ENCODE measurements around the gene KCND2.
"Not testable (repeated sequence)": the region's sequence is repeated elsewhere in the genome, so short reads cannot be mapped to it uniquely, and the experiment has no call there.

The KCND2 gene

DNA sequence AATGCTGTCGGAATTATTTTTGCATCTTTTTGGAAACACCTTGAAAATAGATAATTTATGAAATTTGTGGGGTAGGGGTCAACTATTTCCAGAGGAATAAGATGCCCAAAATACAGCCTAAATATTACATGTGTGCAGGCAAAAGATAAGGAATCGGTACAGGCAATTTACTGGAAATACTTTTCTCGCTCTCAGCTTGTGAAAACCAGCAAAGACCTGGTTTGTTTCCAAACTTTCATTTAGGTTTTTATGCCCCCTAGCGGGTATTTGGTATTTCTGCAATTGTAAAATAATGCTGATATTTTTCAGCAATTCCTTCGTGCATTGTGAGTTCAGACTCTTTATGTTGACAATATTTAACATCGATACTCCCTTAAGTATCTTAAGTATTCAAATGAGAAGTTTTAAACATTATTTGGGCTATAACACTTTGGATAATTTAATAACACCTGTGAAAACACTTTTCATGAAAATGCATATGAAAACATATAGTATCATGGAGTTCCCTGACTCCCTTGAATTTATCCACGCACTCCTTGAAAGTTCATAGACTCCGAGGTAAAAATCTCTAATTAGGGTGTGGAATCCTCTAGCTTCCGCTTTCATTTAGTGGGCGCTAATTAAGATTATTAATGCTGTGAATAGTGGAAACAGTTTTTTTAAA is 452.5 kb downstream of the KCND2 start:
- Histone ChIP-seq H3K4me3 (no peak overlapping the region), H3K27ac (no peak overlapping the region)

DNA sequence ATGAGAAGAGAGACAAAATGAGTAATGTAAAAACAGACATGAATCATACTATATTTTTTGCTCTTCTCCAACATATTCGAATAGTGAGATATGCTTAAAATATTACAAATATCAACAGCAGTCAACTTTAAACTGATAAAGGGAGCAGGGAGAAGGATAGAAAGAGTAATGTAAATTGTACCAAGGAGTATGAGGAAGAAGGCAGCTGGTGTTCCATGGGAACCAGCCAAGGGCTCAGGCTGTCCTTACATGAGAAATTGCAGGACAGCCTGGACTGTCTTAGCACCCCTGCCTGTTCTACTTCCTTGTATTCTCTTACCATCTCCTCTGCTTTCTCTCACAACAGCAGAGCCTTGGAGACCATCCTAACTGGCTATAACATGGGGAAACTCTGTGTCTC is 456.3 kb downstream of the KCND2 start:
- Histone ChIP-seq H3K27ac (no peak overlapping the region), H3K4me3 (no peak overlapping the region)

DNA sequence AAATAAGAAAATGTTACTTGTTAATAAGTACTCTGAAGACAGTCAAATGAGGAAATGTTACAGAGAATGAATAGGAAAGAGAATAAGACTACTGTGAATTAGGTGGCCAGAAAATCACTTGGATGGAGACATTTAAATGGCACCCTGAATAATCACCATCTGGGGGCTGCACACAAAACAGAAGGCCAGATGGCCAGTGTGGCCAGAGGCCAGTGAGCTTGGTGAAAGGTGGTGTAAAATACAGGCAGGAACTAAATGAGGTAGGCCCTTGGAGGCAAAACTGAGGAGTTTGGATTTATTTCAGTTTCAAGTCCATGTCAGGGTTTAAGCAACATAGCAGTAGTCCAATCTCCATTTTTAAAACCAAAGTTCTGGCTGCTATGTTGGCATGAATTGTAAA is 458.3 kb downstream of the KCND2 start:
- Histone ChIP-seq H3K27ac (no peak overlapping the region), H3K4me3 (no peak overlapping the region)

DNA sequence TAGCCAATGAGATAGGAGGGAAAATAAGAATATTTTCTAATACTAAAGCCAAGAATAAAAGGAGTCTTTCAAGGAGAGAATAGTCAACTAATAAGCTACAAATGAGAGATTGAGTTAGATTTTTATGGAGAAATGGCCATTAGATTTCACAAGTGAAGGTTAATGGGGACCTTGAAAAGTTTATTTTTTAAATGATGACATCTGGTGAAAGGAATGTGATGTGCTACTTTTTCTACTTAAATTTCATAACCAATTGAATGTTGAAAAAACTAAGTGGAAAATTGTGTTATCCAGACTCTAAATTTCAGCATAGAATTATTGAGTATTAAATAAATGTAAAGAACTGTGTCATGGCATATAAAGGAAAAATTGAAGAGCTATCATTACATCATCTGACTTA is 459.3 kb downstream of the KCND2 start:
- H3K27ac ChIP-seq: no peak overlapping the region
- H3K4me3 ChIP-seq: no peak overlapping the region

DNA sequence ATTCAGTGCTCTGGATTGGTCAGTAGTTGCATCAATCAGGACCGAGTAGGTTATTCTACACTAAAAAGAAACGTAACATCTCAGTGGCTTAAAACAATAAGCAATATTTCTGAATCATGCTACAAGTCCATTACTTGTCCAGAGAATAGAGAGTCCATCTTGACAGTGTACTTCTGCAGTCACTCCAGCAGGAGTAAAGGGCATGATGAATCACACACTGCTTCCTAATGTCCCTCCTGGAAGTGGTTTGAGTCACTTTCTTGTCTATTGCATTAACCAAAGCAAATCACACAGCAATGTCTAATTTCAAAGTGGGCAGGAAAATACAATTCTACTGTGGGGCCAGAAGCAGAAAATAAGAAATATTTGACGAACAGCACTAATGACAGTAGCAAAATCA is 460.2 kb downstream of the KCND2 start:
- H3K27ac ChIP-seq: no peak overlapping the region
- no peak overlapping the region for H3K4me3 ChIP-seq

DNA sequence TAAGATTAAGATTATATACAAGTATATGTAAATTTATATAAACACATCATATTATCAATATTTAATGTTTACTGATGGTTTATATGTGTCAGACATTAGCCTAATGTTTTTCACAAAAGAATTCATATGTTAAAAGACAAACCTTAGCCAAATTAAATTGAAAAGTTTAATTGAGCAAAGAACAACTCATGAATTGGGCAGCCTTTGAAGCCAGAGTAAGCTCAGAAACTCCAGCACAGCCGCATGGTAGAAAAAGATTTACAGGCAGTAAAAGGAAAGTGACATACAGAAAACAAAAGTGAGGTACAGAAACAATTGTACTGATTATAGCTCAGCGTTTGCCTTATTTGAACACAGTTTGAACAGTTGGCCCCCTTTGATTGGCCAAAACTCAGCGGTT is 460.9 kb downstream of the KCND2 start:
- Histone ChIP-seq H3K27ac (no peak overlapping the region), H3K4me3 (no peak overlapping the region)

DNA sequence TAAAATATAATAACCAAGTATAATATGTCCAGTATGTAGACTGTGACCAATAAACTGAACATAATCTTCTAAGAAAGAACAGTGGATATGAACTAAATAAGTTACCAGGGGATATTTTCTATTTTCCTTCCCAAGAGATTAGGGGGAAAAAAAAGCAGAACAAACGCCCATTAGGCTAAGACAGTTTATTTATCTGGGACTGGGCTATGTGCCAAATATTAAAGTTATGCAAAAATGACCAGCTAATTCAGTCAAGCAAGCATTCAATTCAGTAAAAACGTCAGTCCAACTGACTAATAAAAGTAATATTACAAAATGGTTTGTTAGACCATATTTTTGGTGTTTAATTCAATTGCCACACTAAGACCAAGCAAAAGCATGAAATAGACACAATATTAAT is 462.8 kb downstream of the KCND2 start:
- Histone ChIP-seq H3K27ac (no peak overlapping the region), H3K4me3 (no peak overlapping the region)

DNA sequence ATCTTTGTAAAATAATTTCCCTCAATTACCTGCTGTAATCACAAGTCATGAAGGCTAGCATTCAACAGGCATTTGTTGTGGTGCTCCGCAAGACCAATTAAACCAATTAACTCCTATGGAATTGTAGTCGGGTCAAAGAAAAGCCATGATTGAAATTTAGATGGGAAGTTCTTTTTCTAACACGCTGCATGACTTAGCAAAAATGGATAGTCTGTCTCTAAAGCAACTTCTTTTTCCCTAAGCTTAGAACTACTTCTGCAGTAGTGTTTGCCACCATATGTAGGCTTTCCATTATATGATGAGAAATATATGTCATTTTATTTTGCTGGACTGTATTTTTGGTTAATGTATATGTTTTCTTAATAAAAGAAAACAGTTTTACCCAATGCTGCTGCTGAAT is 465.8 kb downstream of the KCND2 start:
- Histone ChIP-seq H3K27ac (no peak overlapping the region), H3K4me3 (no peak overlapping the region)

DNA sequence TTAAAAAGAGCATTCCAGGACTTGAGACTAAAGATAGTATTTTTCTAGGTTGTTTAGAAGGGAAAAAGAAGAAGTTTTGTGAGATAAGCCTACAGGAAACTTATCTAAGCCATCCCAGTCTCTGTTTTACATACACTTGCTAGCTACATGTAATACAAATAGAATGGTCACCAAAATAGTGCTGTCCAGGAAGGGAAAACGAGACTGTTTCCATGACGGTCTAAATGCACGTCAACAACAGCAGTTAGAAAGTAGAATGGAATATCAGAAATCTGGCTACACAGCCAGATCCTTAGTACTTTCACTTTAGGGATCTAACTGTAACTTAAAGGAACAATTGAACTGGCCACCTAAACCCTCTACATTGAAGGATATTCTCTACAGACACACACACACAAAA is 467.4 kb downstream of the KCND2 start:
- no peak overlapping the region for H3K4me3 ChIP-seq
- H3K27ac ChIP-seq: no peak overlapping the region

DNA sequence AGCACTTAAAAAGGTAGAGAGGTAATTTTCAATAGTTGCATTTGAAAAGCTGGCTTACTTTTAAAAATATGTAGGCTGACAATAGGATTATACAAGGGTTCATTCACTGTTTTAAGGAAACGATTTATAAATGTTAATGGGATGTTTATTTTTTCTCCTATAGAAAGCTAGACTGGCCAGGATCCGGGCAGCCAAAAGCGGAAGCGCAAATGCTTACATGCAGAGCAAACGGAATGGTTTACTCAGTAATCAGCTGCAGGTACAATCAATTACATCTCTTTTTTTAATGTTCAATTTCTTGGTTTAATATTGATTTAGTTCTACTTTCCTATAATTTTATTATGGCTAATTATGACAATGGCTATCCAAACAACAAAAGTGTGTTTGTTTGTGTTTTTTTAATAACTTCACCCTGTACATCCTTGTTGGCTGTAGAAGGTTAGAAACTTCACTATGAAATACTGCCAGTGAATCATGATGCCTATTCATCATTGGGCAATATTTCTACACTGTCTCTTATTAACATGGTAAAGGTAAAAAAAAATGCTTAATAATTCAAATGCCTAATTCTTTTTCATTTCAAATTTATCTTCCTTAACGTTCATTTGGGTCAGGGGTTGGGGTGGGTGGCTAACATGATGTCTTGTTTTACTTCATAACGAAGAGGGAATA is 468.5 kb downstream of the KCND2 start:
- no peak overlapping the region for H3K4me3 ChIP-seq
- H3K27ac ChIP-seq: no peak overlapping the region

DNA sequence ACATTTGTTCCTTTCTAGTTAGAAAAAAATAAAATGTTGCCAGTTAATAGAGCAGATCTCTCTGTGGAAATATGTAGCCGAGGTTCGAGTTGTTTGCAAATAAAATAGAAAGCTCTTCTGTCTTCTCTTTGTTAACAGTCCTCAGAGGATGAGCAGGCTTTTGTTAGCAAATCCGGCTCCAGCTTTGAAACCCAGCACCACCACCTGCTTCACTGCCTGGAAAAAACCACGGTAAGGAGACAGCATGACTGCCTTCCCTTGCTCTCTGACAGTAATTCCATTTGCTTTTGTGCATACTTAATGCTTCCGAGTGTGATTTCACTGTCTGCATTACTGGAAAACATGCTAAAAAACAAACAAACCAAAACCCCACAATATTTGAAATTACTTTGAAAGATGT is 469.4 kb downstream of the KCND2 start:
- Histone ChIP-seq H3K4me3 (no peak overlapping the region), H3K27ac (no peak overlapping the region)

DNA sequence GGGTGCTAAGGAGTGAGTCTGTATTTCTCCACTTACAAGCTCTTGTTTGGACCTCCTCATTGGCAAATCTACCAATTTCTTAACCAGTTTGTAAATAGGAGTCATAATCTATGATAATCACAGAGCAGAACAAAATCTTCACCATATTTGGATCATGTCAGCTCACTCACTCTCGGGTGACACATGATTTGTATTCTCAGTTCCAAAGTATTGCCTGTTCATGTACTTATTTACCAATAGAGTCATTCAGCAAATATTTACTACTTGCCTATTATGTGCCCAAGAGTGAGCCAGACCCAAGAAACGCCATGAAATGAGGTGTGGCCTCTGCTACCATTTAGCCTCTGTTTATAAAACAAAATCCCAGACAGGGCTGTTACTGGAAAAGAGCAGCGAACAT is 470.2 kb downstream of the KCND2 start:
- no peak overlapping the region for H3K4me3 ChIP-seq
- H3K27ac ChIP-seq: no peak overlapping the region

DNA sequence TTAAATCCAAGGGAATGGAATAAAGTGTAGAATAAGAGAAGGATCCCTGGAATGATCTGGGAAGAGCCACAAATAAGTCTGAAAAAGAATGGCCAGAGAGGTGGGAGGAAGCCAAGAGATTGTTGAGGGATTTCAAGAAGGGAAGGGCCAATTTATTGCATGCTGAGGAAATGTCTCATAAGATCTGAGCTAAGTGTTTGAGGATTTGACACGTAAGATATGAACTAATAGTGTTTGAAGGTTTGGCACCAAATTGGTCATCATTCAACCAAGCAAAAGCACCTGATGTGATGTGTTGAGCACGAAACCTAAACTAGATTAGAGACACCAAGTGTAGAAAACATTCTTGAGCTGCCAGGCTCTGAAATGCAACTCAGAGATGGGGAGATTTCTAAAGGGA is 487.1 kb downstream of the KCND2 start:
- Histone ChIP-seq H3K4me3 (no peak overlapping the region), H3K27ac (no peak overlapping the region)

DNA sequence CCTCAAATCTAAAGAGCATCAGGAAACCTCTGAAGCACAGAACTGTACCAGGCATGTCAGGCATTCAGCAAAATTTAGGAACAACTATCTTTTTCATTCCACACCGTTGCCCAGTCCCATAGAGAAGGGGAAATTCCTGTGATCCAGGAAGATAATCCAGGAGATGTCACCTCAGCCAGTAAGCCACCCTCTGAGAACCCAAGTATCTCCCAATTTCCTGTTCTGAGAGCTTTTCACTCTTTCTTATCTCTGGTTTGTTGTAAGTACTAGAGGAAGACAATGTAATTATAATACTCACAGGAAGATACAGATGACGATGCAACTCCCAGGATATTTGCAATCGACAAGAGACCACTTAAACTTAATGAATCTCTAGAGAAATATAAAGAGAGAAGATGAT is 487.9 kb downstream of the KCND2 start:
- Histone ChIP-seq H3K27ac (no peak overlapping the region), H3K4me3 (no peak overlapping the region)

DNA sequence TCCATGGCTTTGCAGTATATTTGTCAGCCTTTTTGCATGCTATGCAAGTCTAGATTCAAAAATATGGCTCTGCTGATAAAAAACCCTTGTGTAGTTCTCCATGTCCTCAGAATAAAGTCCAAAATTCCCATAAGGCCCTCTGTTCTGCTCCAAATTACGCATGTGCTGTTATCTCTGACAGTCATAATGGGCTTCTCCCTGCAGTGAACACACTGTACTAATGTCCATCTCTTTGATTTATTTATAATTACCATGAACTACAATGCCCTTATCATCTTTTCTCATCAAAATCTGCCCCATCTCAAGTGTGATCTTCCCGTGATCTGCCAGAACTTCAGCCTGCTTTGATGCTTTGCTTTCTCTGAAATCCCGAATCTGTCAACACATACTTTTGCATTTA is 497.2 kb downstream of the KCND2 start:
- H3K27ac ChIP-seq: no peak overlapping the region
- no peak overlapping the region for H3K4me3 ChIP-seq

DNA sequence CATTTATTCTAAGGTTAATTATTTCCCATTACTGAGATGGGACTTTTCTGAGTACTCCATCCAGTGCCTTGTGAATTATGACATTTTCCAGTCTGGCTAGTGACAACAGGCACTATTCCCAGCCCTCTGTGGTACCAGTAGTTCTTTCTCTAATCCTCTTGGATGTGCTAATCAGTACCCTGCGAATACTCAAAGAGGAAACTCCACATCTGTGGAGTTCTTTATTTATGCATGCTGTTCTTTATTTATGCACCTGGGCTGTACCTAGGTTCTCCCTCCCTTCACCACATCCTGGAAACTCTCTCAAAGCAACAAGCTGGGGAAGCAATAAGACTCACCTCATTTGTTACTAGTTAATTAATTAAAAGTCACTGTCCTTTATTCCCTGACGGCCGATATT is 501.5 kb downstream of the KCND2 start:
- H3K27ac ChIP-seq: no peak overlapping the region
- no peak overlapping the region for H3K4me3 ChIP-seq

DNA sequence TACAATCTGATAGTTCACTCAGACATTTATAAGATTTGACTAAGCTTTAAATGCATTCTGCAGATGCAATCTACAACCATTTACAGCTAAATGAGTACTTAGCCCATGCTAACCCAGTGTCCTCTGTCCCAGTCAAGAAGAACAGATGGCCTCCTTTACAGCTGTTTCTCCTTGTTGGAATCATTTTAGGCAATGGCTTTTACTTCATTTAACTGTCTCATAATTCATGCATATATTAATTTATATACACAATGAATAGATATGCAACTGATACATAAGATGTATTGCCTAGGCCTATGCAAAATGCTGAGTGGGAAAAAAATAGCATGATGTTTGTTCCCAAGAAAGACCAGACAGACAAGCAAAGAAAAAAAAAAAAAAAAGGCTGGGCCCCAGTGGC is 502.8 kb downstream of the KCND2 start:
- Histone ChIP-seq H3K4me3 (no peak overlapping the region), H3K27ac (no peak overlapping the region)

DNA sequence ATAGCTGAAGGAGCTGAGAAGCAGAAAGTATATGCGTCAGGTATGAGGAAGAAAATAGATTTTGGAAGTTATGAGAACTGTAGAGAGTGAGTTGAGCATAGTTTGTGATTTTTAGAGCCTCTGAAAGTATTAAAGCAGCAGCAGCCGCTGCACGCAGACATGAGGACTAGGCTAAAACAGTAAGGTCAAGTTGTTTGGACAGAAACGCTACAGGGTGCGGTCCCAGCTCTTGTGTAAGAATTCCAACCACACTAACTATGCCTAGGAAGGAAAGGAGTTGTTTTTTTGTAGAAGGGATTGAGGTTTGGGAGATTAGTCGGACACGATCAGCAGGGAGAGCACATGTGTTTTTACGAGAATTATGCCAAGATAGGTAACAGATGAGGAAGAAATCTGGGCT is 506.1 kb downstream of the KCND2 start:
- not testable (repeated sequence) for H3K27ac ChIP-seq, H3K4me3 ChIP-seq

DNA sequence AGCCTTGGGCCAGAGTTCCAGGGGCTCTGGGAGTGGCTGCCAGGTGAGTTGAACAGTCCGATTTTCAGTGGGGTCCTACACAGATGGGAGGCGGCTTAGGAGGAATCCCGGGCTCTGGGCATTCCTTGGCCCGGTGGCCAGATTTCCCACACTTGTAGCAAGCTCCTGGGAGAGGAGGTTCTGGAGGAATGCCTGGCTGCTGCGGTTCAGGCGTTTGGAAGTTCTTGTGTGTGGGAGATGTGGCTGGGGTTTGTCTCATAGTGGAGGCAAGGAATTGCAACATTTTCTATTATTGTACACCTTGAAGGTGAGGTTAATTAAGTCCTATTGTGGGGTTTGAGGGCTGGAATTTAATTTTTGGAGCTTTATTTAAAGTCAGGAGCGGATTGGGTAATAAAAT is 507.5 kb downstream of the KCND2 start:
- H3K4me3 ChIP-seq, H3K27ac ChIP-seq: not testable (repeated sequence)

DNA sequence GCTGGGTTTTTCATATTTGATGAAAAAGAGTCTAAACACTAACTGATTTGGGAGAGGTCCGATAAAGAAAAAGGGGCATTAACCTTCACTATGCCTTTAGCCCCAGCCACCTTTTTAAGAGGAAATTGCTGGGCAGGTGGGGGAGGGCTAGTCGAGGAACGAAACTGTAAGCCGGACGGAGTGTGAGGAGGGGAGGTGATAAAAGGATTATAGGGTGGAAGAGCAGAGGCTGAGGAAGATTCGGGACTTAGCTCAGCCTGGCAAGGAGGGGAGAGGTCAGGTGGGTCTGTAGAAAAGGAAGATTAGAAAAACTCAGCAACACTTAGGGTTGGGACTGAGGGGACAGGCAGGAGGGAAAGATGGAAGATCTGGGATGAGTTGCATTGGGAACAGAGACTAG is 508.0 kb downstream of the KCND2 start:
- Histone ChIP-seq H3K27ac (no peak overlapping the region), H3K4me3 (no peak overlapping the region)

DNA sequence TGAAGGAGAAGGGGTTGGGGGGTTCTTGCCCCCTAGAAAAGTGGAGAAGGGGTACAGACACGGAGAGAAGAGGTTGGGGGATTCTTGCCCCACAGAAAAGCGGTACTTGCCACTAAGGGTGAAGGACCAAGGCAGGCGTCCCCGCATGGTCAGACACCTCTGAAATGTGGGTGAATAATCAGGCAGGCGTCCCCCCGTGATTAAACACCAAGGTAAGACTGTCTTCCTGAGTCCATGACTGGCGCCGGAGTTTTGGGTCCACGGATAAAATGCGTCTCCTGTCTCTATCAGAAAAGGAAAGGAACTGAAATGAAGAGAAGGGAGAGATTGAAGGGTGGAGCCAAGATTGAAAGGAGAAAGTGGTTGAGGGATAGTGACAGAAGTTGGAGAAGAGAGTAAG is 508.9 kb downstream of the KCND2 start:
- not testable (repeated sequence) for H3K4me3 ChIP-seq, H3K27ac ChIP-seq

DNA sequence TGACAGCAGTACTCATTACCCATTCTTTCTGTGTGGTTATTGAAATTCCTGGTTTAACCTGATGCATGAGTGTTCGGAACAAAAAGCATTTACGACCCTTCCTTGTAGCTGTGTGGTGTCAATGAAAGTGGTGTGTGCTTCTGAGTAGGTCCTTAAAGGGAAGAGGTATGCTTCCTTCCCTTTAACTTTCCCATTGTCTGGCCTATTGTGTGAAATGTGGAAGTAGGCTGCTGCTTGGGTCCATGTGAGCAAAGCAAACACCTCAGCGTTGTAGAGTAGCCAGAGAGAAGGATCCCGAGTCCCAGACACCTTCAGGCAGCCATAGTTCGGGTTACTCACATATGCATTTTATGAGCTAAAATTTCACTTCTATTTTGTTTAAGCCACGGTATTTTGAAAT is 510.3 kb downstream of the KCND2 start:
- no peak overlapping the region for H3K27ac ChIP-seq
- H3K4me3 ChIP-seq: no peak overlapping the region
